GM21381 (cell line): Measurements from ENCODE around the gene F11R.
A peak's percentile ranks its signal among the peaks of the same experiment; 100 is the strongest.
"Not testable (repeated sequence)": the region's sequence is repeated elsewhere in the genome, so short reads cannot be mapped to it uniquely, and the experiment has no call there.

ENCODE experiments used
- ATAC-seq: cut with Tn5 transposase; IDR thresholded peaks from one replicate; pipeline ENCODE4 v1.9.1; 2021; ENCODE audit warnings: mild to moderate bottlenecking, moderate library complexity; ENCODE audit not compliant: unreplicated experiment

The F11R gene

DNA sequence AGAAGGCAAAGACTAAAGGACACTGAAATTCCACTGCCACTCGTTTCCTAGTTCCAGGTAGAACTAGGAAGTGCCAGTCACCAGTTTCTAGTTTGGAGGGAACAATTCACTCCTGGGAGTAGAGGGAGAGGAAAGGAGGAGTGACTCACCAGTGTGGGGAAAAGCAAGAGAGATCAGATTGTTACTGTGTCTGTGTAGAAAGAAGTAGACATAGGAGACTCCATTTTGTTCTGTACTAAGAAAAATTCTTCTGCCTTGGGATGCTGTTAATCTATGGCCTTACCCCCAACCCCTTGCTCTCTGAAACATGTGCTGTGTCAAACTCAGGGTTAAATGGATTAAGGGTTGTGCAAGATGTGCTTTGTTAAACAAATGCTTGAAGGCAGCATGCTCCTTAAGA is 4.3 kb downstream of the F11R start:
- ATAC-seq = not testable (repeated sequence)

DNA sequence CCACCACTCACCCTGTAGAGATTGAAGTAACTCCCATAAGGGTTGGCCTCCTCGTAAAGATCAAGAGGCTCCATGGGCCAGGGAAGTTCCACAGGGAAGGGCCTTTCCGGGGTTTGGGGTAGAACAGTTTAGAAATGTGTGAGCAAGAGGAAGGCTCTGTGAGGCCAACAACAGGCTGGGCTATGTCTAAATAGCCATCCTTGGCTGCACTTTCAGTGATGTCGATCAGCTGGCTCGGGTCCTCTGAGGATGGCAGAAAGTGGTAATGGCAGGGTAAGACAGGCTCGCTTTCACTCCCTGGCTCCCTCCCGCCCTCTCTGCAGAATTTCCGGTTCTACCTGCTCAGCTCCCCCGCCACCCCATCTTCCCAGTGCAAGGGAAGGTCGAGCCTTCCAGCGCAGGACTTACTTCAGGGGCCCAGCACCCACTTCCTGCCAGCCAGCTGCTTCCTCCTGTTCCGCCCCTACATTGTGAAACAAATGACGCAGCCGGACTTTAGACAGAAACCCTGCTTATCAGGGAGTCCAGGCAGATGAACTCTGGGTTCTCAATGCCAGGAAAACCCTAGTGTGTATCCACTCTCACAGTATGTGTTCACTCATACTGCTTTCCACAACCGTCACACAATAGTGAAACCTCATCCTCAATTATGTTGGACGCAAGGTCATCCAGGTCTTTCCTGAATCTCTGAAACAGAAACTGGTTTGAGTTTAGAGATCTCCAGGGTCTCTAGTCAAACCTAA is 7.3 kb downstream of the F11R start:
- ATAC-seq = peak; percentile 85

DNA sequence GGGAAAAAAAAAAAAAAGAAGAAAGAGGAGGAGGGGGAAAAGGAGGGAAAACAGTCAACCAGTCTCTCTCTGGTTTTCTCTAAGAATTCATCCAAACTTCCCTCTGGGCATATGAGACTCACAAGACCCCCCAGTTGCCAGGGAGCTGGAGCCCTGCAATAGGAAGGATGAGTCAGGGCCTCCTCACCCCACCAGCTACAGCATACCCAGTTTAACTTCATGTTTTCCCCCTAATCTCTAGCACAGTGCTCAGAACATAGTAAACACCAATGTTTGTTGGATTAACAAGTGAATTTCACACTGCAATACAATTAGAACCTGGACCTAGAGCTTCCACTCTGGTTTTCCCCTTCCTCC is 7.8 kb downstream of the F11R start:
- ATAC-seq = peak; percentile 16

DNA sequence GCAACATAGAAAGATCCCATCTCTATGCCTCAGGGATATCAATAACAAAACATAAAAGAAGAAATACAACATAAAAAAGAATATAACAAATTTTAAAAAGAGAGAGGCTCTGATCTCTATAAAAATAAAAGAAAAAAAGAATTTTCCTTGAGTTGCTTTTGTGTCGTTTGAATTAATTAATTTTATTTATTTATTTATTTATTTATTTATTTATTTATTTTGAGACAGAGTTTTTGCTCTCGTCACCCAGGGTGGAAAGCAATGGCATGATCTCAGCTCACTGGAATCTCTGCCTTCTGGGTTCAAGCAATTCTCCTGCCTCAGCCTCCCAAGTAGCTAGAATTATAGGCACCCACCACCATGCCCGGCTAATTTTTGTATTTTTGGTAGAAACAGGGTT is 8.5 kb downstream of the F11R start:
- ATAC-seq = no peak

DNA sequence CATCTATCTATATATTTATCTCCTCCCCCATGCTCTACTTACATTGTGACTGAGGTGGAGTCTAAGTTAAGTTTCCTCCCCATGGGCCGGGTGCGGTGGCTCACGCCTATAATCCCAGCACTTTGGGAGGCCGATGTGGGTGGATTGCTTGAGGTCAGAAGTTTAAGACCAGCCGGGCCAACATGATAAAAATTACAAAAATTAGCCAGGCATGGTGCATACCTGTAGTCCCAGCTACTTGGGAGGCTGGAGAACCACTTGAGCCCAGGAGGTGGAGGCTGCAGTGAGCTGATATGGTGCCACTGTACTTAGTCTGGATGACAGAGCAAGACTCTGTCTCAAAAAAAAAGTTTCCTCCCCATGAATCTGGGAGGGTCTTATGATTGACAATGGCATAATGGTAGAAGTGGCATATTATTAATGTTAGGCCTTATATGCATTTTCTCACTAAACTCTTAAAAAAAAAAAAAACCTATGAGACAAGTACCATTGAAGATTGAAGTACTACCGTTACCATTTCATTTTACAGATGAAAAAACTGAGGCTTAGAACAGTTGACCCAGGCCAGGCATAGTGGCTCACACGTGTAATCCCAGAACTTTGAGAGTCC is 11.2 kb downstream of the F11R start:
- no peak for ATAC-seq

DNA sequence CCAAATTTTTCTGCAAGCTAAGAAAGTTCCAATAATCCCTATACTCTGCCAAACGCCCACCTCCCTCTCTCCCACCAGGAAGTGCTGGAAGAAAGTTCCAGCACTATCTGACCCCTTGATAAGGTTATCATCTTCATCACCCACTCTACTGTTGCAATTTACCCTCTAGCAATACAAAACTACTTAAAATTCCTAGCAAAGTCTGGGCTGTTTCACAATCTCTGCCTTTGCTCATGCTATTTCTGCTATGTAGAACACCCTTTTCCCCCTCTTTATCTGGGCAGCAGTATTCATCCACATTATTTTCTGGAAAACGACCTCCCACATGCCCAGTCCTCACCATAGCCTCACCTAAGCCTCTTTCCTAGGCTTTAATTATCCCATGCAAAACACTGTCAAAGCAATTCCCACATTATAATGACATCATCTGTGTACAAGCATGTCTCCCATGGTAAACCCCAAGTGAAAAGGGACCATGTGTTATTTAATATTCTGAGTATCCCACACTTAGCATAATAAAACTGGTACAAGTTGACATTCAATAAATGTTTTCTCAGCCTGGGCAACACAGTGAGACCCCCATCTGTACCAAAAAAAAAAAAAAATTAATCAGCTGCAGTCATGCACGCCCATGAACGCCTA is 12.0 kb downstream of the F11R start:
- no peak for ATAC-seq

DNA sequence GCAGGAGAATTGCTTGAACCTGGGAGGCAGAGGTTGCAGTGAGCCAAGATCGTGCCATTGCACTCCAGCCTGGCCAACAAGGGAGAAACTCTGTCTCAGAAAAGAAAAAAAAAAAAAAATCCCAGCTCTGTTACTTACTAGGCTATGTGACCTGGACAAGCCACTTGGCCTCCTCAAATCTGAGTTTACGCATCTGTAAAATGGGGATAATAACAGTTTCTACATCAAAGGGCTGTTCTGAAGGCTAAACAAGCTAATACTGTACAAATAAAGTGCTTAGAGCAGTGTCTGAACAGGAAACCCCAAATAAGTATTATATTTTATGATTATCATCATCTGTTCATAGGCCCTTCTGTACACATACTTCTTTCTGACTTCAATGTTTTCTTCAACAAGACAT is 13.6 kb downstream of the F11R start:
- ATAC-seq = no peak

DNA sequence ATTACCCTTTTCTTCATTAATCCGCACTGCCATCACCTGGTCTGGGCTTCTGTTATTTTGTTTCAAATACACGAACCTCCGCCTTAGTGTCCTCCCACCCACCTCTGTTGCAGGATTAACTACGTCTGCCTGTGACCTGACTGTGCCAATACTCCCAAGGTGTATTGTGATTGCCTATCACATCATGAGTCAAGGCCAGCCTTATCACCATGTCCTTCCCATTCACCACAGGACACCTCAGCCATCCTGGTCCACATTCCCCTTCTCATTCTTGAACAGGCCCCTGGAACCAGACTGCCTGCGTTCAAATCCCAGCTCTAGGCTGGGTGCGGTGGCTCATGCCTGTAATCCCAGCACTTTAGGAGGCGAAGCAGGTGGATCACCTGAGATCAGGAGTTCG is 14.4 kb downstream of the F11R start:
- no peak for ATAC-seq

DNA sequence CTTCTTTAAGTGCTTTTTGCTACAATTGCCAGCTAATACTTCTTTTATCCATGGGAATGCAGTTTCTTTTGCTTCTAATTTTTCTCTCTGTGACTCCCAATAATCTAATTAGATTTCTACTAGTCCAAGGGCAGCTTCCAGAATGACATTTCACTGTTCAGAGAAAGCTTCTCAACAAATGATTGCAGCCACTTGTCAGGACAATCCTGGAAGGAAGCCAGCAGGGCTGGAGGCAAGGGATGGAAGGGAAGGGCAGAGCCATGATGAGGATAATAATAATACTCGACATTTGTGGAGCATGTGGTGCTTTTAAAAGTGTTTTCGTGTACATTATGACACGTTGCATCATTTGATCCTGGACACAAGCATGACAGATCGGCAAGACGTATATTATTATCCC is 19.4 kb downstream of the F11R start:
- no peak for ATAC-seq

DNA sequence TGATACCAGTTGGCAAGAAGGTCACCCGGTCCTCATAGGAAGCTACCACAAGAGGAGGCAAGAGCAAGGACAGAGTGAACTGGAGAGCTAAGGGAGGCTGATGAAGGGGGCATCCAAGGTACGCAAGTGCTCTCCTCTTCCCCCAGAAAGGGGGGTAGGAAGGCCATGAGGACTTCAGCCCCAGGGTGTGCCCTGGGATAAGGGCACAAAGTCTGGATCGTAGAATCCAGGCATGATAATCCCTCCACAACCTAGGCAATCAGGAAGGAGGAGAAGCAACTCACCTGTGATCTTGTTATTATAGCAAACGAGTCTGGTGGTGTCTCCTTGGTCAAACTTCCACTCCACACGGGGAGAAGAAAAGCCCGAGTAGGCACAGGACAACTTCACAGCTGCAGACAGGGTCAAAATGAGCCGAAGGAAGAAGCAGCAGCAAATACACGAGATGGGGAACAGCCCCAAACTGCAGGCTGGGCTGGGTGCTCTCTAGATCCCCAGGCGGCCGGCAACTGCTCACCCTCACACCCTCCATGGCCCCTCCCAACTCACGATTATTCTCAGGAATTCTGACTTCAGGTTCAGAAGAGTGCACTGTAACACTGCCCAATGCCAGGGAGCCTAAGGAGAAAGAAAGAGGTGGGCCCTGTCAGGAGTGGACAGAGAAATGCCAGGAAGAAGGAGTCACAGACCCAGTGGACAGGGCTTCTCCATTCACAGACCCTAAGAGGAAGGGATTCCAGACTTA is 20.0 kb downstream of the F11R start:
- ATAC-seq = no peak

DNA sequence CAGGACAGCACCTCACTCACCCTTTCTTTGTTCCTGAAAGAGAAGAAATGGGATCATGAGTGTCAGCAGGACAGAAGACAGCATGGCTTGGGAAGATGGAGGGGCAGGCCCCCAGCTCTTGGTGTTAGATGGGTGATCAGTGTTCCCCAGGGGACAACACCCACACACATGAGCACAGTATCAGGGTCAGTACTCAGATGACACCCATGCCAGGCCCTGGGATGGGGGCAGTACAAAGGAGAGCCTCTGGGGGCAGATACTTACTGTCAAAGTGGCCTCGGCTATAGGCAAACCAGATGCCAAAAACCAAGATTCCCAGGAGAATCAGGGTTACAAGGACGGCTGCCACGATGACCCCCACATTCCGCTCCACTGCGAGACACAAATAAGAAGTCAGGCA is 21.6 kb downstream of the F11R start:
- ATAC-seq = no peak

DNA sequence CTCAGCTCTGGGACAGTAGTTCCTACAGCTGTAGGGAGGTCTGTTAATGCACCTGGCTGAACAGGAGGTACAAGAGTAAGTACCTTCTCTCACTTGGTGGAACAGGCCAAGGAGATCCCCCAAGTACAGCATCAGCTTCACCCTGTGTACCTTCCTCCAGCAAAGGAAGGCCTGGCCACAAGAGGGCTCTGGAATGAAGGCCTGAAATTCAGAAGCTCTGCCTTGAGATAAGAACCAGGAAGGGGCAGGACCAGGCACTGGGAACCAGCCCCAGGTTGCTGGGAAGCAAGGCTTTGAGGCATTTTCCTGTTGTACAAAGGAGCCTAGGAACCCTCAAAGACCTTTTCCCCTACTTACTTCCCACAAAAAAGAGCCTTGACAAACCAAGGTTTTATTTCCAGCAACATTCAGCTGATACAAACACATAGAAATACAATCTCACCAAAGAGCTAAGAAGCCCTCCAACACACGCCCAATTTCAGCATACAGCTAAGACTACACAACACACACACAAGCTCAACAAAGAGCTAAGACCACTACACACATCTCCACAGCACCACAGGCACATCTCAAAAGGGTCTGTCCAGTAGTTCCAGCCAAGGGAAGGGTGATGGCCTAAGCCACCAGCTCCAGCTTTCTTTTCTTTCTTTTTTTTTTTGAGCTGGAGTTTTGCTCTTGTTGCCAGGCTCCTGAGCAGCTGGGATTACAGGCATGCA is 23.5 kb downstream of the F11R start:
- no peak for ATAC-seq

DNA sequence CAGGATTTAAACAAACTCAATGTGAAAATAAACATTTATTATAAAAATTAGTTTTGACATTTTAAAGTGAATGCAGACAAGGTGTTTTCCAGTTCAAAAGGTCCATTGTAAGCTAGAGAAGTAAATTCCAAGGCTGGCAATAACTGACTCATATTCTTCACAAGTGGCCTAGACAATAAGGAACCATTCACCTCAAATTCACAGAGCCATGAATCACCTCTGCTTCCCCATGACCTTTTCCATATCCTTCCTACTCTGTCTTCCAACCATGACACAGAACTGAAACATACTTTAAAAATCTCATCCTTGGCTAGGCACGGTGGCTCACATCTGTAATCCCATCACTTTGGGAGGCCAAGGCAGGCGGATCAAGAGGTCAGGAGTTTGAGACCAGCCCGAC is 24.8 kb downstream of the F11R start:
- no peak for ATAC-seq

DNA sequence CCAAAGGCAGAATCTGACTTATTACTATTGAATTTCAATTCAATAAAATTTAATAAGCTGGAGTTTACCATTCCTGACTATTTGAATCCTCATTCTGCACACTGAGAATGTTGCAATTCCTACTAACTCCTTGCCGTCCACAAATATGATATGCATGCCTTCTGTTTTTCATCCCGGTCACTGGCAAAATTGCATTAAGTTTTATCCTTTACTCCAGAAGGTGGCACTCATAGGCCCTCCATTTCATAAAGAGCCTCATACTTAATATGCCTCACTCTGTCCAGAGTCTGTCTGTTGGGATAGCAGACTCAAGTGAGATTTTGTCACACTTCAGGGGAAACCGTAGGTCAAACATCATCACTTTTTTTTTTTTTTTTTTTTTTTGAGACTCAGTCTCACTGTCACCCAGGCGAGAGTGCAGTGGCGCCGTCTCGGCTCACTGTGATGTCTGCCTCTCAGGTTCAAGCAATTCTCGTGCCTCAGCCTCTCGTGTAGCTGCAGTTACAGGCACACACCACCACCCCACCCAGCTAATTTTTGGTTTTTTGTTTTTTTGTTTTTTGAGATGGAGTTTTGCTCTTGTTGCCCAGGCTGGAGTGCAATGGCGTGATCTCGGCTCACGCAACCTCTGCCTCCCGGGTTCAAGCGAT is 27.3 kb downstream of the F11R start:
- no peak for ATAC-seq

DNA sequence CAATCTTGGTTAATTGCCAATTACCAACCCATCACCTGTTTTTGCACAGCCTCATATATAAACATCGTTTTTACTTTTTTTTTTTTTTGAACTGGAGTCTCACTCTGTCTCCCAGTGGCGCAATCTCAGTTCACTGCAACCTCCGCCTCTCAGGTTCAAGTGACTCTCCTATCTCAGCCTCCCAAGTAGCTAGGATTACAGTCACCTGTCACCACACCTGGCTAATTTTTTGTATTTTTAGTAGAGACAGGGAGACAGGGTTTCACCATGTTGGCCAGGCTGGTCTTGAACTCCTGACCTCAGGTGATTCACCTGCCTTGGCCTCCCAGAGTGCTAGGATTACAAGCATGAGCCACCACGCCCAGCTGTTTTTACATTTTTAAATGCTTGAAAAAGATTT is 28.9 kb downstream of the F11R start:
- not testable (repeated sequence) for ATAC-seq

DNA sequence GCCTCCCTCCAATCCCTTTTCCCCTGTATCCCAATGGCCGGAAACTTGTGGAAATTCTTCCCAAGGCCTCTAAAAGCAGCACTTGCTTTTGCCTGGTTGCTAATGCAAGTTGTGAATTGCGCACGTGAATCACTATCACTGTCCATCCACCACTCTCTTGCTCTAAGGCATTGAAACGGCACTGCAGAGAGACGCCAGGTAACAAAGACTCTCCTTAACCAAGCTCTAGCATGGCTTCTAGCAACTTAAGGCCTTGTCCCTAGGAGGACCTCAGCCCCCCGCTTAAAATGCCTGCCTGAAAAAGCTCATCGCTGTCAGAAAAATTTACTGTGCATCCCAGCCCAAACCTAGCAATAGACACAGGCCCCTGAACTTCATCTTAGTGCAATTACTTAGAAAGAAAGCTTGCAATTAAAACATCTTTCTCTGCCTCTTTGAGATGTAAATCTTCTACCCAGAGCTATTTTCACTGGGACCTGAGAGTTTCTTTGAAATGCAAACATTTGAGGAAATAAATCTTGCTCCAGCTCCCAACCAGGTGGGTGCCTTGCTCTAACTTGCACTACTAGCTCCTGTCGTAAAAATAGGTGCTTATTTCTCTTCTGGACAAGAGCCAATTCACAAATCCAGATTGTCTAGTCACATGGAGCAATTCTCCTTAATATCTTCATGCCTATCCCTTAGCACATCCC is 33.4 kb downstream of the F11R start:
- no peak for ATAC-seq

DNA sequence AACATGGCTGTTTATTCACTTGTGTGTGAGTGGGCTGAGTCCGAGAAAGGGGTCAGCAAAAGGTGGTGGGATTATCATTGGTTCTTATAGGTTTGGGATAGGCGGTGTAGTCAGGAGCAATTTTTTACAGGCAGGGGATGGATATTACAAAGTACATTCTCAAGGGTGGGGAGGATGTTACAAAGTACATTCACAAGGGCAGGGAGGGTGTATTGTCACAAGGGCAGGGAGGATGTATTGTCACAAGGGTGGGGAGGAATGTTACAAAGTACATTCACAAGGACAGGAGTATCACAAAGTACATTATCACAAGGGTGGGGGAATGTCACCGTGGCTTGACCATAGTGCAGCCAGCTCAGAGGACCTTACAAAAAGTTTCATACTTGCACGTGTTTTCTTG is 35.2 kb downstream of the F11R start:
- ATAC-seq = no peak

DNA sequence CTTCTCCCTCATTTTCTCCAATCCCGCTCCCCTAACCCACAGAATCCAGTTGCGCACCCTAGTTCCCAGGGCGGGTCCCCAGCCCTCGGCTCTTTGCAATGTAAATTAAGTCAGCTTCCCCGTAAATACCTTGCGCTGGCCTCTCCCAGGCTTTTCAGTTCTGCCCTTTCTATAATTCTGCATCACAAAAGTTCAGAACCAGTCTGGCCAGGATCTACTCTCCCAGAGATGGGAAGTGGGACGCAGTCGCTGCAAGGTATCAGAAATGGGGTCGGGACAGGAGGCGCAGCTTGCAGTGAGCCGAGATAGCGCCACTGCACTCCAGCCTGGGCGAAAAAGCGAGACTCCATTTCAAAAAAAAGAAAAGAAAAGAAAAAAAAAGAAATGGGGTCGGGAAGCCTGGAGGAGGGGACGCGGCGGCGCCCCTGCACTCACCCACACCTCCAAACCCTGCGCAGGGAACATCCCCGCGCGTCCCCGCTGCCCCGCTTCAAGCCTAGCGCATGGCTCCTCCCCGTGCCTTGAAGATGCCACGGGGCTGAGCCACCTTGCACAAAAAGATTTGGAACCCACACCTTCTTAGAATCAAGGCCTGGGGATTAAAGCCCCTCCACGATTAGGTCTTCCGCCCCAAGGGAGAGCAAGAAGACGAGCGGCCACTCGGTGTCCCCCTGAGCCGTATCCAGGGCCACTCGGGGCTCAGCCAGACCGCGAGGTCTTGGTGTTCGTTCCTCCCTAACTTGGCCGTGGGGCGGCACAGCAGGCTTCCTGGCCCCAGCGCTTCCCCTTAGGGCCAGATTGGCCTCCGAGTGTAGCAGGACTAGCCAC is 39.2 kb downstream of the F11R start:
- ATAC-seq = no peak

DNA sequence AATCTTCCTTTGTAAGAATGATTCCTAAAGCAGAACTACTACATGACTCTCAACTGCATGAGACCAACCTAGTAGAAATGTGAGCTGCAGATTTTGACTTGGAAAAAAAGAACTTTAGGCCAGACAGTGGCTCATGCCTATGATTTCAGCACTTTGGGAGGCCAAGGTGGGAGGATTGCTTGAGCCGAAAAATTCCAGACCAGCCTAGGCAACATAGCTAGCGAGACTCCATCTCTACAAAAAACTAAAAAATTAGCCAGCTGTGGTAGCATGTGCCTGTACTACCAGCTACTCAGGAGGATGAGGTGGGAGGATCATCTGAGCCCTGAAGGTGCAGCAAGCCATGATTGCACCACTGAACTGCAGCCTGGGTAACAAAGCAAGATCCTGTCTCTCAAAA is 41.7 kb downstream of the F11R start:
- ATAC-seq = no peak
